HepG2 (cell line): ENCODE data around the gene NCBP3. TPM values are rescaled to one million over a fixed set of nuclear protein-coding genes. Genes with fewer than 3 reads are reported as not detected.
A peak's percentile ranks its signal among the peaks of the same experiment; 100 is the strongest.

ENCODE experiments used
- CC2D1A ChIP-seq: sonication (generic); formaldehyde crosslinking; IDR thresholded peaks from 2 replicates; pipeline ENCODE4 v1.8.1; 2023; ENCODE audit warnings: mild to moderate bottlenecking, missing genetic modification reagents
- KLF6 ChIP-seq: IDR thresholded peaks from 2 replicates; pipeline ENCODE4 v1.8.0; 2016; ENCODE audit warnings: missing biosample characterization, missing genetic modification reagents
- ZNF296 ChIP-seq: sonication (generic); formaldehyde crosslinking; conservative IDR thresholded peaks from 2 replicates; pipeline ENCODE4 v1.5.0; 2020; ENCODE audit warnings: mild to moderate bottlenecking, missing genetic modification reagents
- ZNF589 ChIP-seq: sonication (generic); formaldehyde crosslinking; conservative IDR thresholded peaks from 2 replicates; pipeline ENCODE4 v1.8.0; 2022; ENCODE audit warnings: mild to moderate bottlenecking, moderate library complexity, missing genetic modification reagents
- ZNF619 ChIP-seq: sonication (generic); formaldehyde crosslinking; IDR thresholded peaks from 2 replicates; pipeline ENCODE4 v1.4.0; 2020; ENCODE audit warnings: mild to moderate bottlenecking, missing genetic modification reagents
- ZNF776 ChIP-seq: sonication (generic); formaldehyde crosslinking; IDR thresholded peaks from 2 replicates; pipeline ENCODE4 v1.4.0; 2020; ENCODE audit warnings: mild to moderate bottlenecking, missing genetic modification reagents
- ZNF879 ChIP-seq: sonication (generic); formaldehyde crosslinking; IDR thresholded peaks from 2 replicates; pipeline ENCODE4 v1.8.1; 2023; ENCODE audit warnings: missing genetic modification reagents
- polyA plus RNA-seq, 8 experiments: library from polyadenylated mRNA; depleted of rRNA in 3 of 8; stranded (reverse) in 7 of 8; unstranded in 1 of 8; fragments of >200 nt; fragmentation: Illumina TruSeq in 4 of 8; extraction: Trizol in 4 of 8; gene quantifications; 2 replicates each; pipeline versions ENCODE4 v1.2.1 to v1.2.3, GENCODE V29; 2011 to 2016; ENCODE audit warnings: low read depth in 4 of 8, missing spikeins in 1 of 8, mixed read lengths in 1 of 8; ENCODE audit not compliant: insufficient read depth in 1 of 8
- total RNA-seq, 5 experiments: library from RNA; depleted of rRNA; stranded (reverse); fragments of >200 nt; fragmentation: Illumina TruSeq; extraction: Trizol; gene quantifications; 2 replicates each; pipeline ENCODE4 v1.2.3, GENCODE V29; 2016; ENCODE audit warnings: low read depth in 1 of 5
- TF ChIP-seq, protein P1 (sequence below): sonication (generic); formaldehyde crosslinking; IDR thresholded peaks from 2 replicates; pipeline ENCODE4 v1.4.0; 2020; ENCODE audit warnings: mild to moderate bottlenecking, missing genetic modification reagents
- TF ChIP-seq, protein P2 (sequence below): sonication (generic); formaldehyde crosslinking; IDR thresholded peaks from 2 replicates; pipeline ENCODE4 v1.5.0; 2020; ENCODE audit warnings: mild to moderate bottlenecking, missing genetic modification reagents, borderline replicate concordance

NCBP3 gene
- total and polyA plus RNA-seq, 2 of the 13 experiments (the other 11 are each of a cell fraction or from before 2014, with no cell fraction given), result 19.5 to 24.8 TPM

DNA sequence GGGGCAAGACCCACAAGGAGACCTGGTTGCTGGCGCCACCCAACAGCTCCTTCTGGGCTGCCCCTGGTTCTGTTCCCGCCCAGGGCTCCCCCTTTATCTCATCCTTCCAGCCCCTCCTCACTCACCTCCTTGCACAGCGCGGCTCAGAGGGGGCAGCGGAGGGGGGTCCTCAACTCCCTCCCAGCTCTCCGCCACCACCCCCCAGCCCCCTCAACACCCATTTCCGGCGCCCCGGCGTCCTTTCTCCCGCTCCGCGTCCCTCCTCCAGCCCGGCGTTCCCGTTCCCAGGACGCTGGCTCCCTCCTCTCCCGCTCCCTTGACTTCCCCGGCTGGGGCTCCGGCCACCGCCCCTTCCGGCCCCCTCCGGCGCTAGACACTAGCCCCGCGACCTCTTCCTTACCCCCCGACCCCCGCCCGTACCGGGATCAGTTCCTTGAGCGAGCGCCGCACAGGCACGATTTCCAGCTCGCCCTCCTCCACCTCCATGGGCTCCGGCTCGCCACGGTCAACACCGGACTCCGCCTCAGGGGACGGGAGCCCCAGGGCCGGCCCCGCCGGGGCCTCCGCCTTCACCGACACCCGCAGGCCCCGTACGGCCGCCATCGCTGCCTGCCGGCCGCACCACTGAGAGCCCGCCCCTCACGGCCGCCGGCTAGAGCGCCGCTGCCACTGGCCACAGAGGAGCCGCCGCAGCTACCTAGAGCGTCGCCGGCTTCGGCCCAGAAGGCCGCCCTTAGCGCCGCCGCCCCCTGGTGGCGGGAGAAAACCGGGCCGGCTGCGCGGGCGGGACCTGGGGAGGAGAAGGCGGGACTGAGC is at the start of gene NCBP3 (continued):
- TF ChIP-seq, protein P1, sequence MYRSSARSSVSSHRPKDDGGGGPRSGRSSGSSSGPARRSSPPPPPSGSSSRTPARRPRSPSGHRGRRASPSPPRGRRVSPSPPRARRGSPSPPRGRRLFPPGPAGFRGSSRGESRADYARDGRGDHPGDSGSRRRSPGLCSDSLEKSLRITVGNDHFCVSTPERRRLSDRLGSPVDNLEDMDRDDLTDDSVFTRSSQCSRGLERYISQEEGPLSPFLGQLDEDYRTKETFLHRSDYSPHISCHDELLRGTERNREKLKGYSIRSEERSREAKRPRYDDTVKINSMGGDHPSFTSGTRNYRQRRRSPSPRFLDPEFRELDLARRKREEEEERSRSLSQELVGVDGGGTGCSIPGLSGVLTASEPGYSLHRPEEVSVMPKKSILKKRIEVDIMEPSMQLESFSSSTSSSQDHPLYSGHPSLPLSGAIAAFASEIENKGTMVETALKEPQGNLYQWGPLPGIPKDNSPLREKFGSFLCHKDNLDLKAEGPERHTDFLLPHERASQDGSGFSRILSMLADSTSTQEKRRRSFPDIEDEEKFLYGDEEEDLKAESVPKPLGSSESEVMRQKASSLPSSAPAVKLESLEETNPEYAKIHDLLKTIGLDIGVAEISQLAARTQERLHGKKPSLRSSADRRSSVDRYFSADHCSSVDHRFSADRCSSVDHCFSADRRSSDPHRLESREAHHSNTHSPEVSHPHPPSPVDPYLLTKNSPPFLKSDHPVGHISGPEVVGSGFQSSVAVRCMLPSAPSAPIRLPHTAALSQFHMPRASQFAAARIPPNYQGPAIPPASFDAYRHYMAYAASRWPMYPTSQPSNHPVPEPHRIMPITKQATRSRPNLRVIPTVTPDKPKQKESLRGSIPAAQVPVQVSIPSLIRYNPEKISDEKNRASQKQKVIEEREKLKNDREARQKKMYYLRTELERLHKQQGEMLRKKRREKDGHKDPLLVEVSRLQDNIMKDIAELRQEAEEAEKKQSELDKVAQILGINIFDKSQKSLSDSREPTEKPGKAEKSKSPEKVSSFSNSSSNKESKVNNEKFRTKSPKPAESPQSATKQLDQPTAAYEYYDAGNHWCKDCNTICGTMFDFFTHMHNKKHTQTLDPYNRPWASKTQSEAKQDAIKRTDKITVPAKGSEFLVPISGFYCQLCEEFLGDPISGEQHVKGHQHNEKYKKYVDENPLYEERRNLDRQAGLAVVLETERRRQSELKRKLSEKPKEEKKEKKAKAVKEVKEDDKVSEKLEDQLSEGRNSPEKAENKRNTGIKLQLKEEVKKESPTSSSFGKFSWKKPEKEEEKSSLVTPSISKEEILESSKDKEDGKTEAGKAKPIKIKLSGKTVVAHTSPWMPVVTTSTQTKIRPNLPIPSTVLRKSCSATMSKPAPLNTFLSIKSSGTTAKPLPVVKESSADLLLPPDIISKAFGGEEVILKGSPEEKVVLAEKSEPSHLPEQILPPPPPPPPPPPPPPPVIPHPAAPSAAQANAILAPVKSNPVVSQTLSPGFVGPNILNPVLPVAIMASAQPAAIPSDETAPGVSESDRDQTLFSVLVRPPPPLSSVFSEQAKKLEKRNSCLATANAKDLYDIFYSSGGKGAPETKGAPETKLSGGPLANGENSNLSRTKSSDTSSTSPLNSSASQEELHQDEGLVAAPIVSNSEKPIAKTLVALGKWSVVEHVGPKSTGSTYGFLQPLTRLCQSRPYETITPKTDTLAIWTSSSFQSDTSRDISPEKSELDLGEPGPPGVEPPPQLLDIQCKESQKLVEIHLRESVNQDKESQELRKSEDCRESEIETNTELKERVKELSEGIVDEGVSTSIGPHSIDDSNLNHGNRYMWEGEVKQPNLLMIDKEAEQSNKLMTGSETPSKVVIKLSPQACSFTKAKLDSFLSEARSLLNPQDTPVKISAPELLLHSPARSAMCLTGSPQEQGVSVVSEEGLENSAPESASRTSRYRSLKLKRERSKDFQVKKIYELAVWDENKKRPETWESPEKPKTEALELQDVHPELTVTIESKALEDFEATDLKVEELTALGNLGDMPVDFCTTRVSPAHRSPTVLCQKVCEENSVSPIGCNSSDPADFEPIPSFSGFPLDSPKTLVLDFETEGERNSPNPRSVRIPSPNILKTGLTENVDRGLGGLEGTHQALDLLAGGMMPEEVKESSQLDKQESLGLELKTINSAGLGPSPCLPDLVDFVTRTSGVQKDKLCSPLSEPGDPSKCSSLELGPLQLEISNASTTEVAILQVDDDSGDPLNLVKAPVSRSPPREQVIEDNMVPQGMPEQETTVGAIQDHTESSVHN (CRISPR knock-in tag), result no peak
- TF ChIP-seq ZNF296 (no peak), KLF6 (CRISPR knock-in tag) (peak; percentile 56), ZNF619 (CRISPR knock-in tag) (peak; percentile 35; the same call in 1 of the 2 replicates), ZNF776 (CRISPR knock-in tag) (peak; percentile 52; the same call in 1 of the 2 replicates), ZNF879 (CRISPR knock-in tag) (no peak), CC2D1A (CRISPR knock-in tag) (no peak), ZNF589 (CRISPR knock-in tag) (peak; percentile 73; the same call in 1 of the 2 replicates)
- TF ChIP-seq, protein P2, sequence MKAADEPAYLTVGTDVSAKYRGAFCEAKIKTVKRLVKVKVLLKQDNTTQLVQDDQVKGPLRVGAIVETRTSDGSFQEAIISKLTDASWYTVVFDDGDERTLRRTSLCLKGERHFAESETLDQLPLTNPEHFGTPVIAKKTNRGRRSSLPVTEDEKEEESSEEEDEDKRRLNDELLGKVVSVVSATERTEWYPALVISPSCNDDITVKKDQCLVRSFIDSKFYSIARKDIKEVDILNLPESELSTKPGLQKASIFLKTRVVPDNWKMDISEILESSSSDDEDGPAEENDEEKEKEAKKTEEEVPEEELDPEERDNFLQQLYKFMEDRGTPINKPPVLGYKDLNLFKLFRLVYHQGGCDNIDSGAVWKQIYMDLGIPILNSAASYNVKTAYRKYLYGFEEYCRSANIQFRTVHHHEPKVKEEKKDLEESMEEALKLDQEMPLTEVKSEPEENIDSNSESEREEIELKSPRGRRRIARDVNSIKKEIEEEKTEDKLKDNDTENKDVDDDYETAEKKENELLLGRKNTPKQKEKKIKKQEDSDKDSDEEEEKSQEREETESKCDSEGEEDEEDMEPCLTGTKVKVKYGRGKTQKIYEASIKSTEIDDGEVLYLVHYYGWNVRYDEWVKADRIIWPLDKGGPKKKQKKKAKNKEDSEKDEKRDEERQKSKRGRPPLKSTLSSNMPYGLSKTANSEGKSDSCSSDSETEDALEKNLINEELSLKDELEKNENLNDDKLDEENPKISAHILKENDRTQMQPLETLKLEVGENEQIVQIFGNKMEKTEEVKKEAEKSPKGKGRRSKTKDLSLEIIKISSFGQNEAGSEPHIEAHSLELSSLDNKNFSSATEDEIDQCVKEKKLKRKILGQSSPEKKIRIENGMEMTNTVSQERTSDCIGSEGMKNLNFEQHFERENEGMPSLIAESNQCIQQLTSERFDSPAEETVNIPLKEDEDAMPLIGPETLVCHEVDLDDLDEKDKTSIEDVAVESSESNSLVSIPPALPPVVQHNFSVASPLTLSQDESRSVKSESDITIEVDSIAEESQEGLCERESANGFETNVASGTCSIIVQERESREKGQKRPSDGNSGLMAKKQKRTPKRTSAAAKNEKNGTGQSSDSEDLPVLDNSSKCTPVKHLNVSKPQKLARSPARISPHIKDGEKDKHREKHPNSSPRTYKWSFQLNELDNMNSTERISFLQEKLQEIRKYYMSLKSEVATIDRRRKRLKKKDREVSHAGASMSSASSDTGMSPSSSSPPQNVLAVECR (CRISPR knock-in tag), result peak; percentile 93
